Esophagus muscularis mucosa (tissue), 4 donors: Measurements from ENCODE around the gene KHDRBS2. TPM values are rescaled to one million over a fixed set of nuclear protein-coding genes. Genes with fewer than 3 reads are reported as not detected.

ENCODE experiments used
- DNase-seq: peaks from one replicate; pipeline ENCODE4 v3.0.0-alpha.2; 2017; ENCODE audit errors: extremely low spot score
- H3K27ac ChIP-seq, 4 donors: fragments of 200-600 bp; sonication (generic); replicated peaks in 1 of 4; 1 replicate in 3 of 4; 2 replicates in 1 of 4; pipeline ENCODE4 v1.5.1; 2016 to 2019; ENCODE audit warnings: mild to moderate bottlenecking in 1 of 4
- H3K27me3 ChIP-seq, 4 donors: fragments of 200-600 bp; sonication (generic); one replicate each; pipeline versions ENCODE4 v1.5.1 to v1.6.0; 2016 to 2019
- H3K36me3 ChIP-seq, 4 donors: fragments of 200-600 bp; sonication (generic); one replicate each; pipeline ENCODE4 v1.5.1; 2016 to 2019
- H3K4me1 ChIP-seq, 4 donors: fragments of 200-600 bp; sonication (generic); one replicate each; pipeline ENCODE4 v1.5.1; 2016 to 2019
- H3K4me3 ChIP-seq, 4 donors: fragments of 200-600 bp; sonication (generic); 1 replicate in 2 of 4; 2 replicates in 2 of 4; pipeline ENCODE4 v1.5.1; 2016 to 2019; ENCODE audit warnings: mild to moderate bottlenecking in 4 of 4, moderate library complexity in 1 of 4
- H3K9me3 ChIP-seq, 4 donors: fragments of 200-600 bp; sonication (generic); 1 replicate in 3 of 4; 2 replicates in 1 of 4; pipeline ENCODE4 v1.5.1; 2016 to 2019
- EP300 ChIP-seq: sonication (generic); formaldehyde crosslinking; IDR thresholded peaks from one replicate; pipeline ENCODE4 v1.6.1; 2017; ENCODE audit warnings: antibody characterized with exemption
- POLR2A ChIP-seq: fragments of 450-650 bp; IDR thresholded peaks from one replicate; pipeline ENCODE4 v1.6.1; 2017; ENCODE audit warnings: antibody characterized with exemption, moderate library complexity, mild to moderate bottlenecking, low read depth
- POLR2AphosphoS5 ChIP-seq, 2 donors: sonication (generic); formaldehyde crosslinking; IDR thresholded peaks; one replicate each; pipeline ENCODE4 v1.6.1; 2017; ENCODE audit warnings: antibody characterized with exemption in 2 of 2
- WGBS: methylation state at CpG from one replicate; pipeline ENCODE4 v1.1.5; 2018; 5-methylcytosine and 5-hydroxymethylcytosine counted together
- intact Hi-C: fragments of 100-400 bp; cut with DNase I; formaldehyde crosslinking; loops from one replicate; pipeline ENCODE4 v1.15.1; 2023
- total RNA-seq, 4 donors: library from RNA; depleted of rRNA; stranded (reverse); fragments of >200 nt; gene quantifications; one replicate each; pipeline versions ENCODE4 v1.1.0 to v1.2.1, GENCODE V29; 2016
- TF ChIP-seq, protein P1 (sequence below), 3 experiments: fragments of 200-600 bp in 2 of 3; fragments of 450-650 bp in 1 of 3; sonication (generic) in 2 of 3; IDR thresholded peaks; one replicate each; pipeline ENCODE4 v1.5.1; 2017 to 2019; ENCODE audit warnings: antibody characterized with exemption in 3 of 3, mild to moderate bottlenecking in 2 of 3, moderate library complexity in 1 of 3

Gene KHDRBS2
- total RNA-seq, 4 donors from 2014 or later: 0.17 to 1.7 (median 0.32) TPM; not detected in 1

DNA sequence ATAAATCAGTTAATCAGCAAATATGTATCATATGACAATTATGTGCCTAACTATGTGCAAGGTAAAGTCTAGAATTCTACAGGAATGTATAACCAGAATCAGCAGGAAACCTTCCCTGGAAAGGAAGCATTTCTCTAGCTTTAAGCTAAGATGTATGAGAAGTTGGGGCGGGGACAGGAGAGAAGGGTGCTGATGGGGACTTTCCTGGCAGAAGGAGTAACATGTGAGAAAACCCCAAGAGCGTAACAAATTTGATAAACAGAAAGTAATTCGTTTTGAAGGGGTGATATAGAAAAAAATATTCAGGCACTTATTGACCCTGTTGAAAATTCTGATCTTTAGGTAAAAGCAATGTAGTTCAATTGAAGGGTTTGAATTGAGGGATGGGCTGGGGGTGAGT is 226.1 kb downstream of the KHDRBS2 start:
- no peak overlapping the region for H3K27ac ChIP-seq
- no peak for DNase-seq
- WGBS: 85% methylated on average over 3 of the region's 3 CpGs
- H3K4me3 ChIP-seq: no peak overlapping the region
- intact Hi-C loops: no loop called here
- no peaks in the 10 kb centered on the region for H3K36me3 ChIP-seq
- H3K9me3 ChIP-seq: peaks cover 0 to 4% (median 0%) of the 10 kb centered on the region in 4 donors
- TF ChIP-seq POLR2AphosphoS5 (IDR thresholded peaks at IDR 0.05) (no peak), EP300 (no peak), POLR2A (no peak)
- TF ChIP-seq, protein P1, sequence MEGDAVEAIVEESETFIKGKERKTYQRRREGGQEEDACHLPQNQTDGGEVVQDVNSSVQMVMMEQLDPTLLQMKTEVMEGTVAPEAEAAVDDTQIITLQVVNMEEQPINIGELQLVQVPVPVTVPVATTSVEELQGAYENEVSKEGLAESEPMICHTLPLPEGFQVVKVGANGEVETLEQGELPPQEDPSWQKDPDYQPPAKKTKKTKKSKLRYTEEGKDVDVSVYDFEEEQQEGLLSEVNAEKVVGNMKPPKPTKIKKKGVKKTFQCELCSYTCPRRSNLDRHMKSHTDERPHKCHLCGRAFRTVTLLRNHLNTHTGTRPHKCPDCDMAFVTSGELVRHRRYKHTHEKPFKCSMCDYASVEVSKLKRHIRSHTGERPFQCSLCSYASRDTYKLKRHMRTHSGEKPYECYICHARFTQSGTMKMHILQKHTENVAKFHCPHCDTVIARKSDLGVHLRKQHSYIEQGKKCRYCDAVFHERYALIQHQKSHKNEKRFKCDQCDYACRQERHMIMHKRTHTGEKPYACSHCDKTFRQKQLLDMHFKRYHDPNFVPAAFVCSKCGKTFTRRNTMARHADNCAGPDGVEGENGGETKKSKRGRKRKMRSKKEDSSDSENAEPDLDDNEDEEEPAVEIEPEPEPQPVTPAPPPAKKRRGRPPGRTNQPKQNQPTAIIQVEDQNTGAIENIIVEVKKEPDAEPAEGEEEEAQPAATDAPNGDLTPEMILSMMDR (IDR thresholded peaks at IDR 0.05): no peak
- no peaks in the 10 kb centered on the region for H3K4me1 ChIP-seq
- H3K27me3 ChIP-seq: no peaks in the 10 kb centered on the region

DNA sequence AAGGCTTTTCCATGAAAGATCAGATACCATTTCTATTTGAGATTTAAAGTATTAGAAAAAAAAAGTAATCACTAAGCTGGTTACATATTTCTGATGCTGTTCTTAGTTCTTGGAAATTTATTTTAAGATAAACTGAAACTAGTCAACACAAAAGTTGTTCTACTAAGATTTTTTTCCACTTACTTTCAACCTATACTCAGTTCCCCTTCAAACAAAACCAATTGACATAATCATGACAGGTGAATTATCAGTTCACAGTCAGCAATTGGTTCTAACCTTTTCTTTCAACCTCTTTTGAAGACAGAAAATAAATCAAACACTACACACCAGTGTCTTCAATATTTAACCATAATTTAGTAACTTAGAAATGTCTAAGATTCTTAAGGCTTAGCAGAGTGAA is 228.7 kb downstream of the KHDRBS2 start:
- TF ChIP-seq EP300 (no peak), POLR2AphosphoS5 (IDR thresholded peaks at IDR 0.05) (no peak), POLR2A (no peak)
- TF ChIP-seq, protein P1 (IDR thresholded peaks at IDR 0.05): no peak
- Histone ChIP-seq H3K4me3 (no peak overlapping the region), H3K27ac (no peak overlapping the region), H3K9me3 (peaks cover 0 to 4% (median 0%) of the 10 kb centered on the region in 4 donors), H3K36me3 (no peaks in the 10 kb centered on the region), H3K4me1 (no peaks in the 10 kb centered on the region), H3K27me3 (no peaks in the 10 kb centered on the region)
- intact Hi-C loops: no loop called here
- DNase-seq: no peak

DNA sequence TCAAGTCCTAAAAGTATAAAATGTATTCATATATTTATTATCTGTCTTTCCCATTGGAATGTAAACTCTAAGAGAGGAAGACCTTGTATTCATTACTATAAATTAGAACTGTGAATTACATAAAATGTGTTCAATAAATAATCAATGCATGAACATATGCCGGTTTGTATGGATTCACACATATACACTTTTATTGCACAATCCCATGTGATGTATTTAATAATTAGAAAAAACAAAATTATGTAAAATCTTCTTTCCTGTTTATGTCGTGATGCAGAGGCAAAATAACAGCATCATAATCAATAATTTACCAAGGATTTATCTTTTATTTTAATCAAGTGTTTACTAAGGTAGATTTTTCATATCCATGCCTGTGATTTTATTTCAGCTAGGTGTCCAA is 240.5 kb downstream of the KHDRBS2 start:
- Histone ChIP-seq H3K36me3 (no peaks in the 10 kb centered on the region), H3K27me3 (no peaks in the 10 kb centered on the region), H3K9me3 (no peaks in the 10 kb centered on the region), H3K4me1 (no peaks in the 10 kb centered on the region), H3K4me3 (no peak overlapping the region), H3K27ac (no peak overlapping the region)
- intact Hi-C loops: no loop called here
- TF ChIP-seq POLR2A (no peak), EP300 (no peak)
- TF ChIP-seq, protein P1 (IDR thresholded peaks at IDR 0.05): no peak
- no peak for DNase-seq
- 82% methylated on average over 2 of the region's 2 CpGs for WGBS

DNA sequence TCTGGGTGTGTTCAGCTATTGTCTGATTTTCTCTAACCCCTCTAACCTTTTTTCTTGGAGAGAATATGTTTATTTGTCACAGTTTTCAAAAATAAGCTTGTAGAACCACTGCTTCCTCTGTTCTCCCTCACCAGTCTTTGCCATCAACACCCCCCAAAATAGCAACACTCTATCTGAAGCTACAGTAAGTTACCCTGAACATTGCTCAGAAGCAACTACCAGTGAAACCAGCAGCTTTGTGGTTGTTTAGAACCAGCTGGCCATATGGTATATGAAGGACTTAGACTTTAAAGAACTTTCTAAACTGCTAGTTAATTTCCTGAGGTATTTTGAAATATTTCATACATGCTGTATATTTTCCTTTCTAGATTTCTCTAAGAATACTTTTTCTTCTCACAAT is 242.9 kb downstream of the KHDRBS2 start:
- TF ChIP-seq POLR2AphosphoS5 (IDR thresholded peaks at IDR 0.05): no peak
- no peak for TF ChIP-seq POLR2A
- TF ChIP-seq, protein P1 (IDR thresholded peaks at IDR 0.05): no peak
- TF ChIP-seq EP300: no peak
- H3K9me3 ChIP-seq: no peaks in the 10 kb centered on the region
- DNase-seq: no peak
- intact Hi-C loops: no loop called here
- no peaks in the 10 kb centered on the region for H3K4me1 ChIP-seq
- H3K27me3 ChIP-seq: no peaks in the 10 kb centered on the region
- H3K4me3 ChIP-seq: no peak overlapping the region
- H3K27ac ChIP-seq: no peak overlapping the region
- H3K36me3 ChIP-seq: no peaks in the 10 kb centered on the region

DNA sequence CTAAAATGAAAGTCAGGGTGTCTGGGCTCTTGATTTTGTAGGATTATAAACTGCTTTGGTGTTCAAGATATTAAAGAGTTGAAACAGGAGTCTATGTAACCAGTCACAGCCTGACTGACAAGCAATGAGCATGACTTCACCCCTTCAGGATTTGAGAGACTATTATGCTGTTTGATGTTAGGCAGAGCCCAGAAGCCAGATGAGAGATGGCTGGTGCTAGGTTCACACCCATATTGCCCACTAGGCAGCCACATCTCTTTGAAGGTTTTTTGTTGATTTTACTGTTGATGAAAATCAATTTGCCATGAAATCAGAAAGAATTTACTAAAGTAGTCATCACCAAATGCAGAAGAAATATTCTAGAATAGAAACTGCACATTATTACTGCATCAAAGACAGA is 243.6 kb downstream of the KHDRBS2 start:
- Histone ChIP-seq H3K36me3 (no peaks in the 10 kb centered on the region), H3K4me3 (no peak overlapping the region), H3K9me3 (no peaks in the 10 kb centered on the region), H3K27ac (no peak overlapping the region), H3K27me3 (no peaks in the 10 kb centered on the region), H3K4me1 (no peaks in the 10 kb centered on the region)
- intact Hi-C loops: no loop called here
- TF ChIP-seq, protein P1 (IDR thresholded peaks at IDR 0.05): no peak
- TF ChIP-seq POLR2A: no peak
- TF ChIP-seq POLR2AphosphoS5 (IDR thresholded peaks at IDR 0.05): no peak
- TF ChIP-seq EP300: no peak
- no peak for DNase-seq
